AG04450 (cell line): ENCODE measurements around the gene VEGFB. TPM values are rescaled to one million over a fixed set of nuclear protein-coding genes. Genes with fewer than 3 reads are reported as not detected.

Source experiments
- CTCF ChIA-PET: fragments of 300-600, 350-600 bp; formaldehyde crosslinking; extraction: SDS; loops from one replicate; lab custom pipeline; 2022; ENCODE audit warnings: antibody characterized with exemption, inconsistent platforms; lab: Charles Lee
- POLR2A ChIA-PET: fragments of 350-600 bp; formaldehyde crosslinking; extraction: SDS; loops from one replicate; lab custom pipeline; 2021; ENCODE audit warnings: antibody characterized with exemption, inconsistent platforms; lab: Yijun Ruan, JAX
- DNase-seq: peaks from one replicate; pipeline ENCODE4 v3.0.0-alpha.2; 2011; ENCODE audit warnings: low read depth, low spot score
- H3K27ac ChIP-seq: one replicate; pipeline ENCODE4 v1.5.1; 2012; ENCODE audit warnings: low read depth, low read length, control low read depth
- H3K27me3 ChIP-seq: one replicate; pipeline ENCODE4 v1.6.0; 2012; ENCODE audit warnings: low read length; ENCODE audit not compliant: control insufficient read depth, insufficient read depth
- H3K4me3 ChIP-seq: 2 replicates; pipeline ENCODE4 v1.5.1; 2011; ENCODE audit warnings: mild to moderate bottlenecking, low read depth, low read length, control low read depth
- H3K9me3 ChIP-seq: 2 replicates; pipeline ENCODE4 v1.5.1; 2012; ENCODE audit warnings: low read length; ENCODE audit not compliant: control insufficient read depth, insufficient read depth
- polyA minus RNA-seq: library from RNA; depleted of rRNA, polyadenylated mRNA; stranded (reverse); fragments of >200 nt; gene quantifications from 2 replicates; pipeline ENCODE4 v1.2.3, GENCODE V29; 2011; rRNA and poly(A)+ RNA removed
- polyA plus RNA-seq: library from polyadenylated mRNA; depleted of rRNA; stranded (reverse); fragments of >200 nt; gene quantifications from 2 replicates; pipeline ENCODE4 v1.2.3, GENCODE V29; 2011; rRNA removed
- TF ChIP-seq, protein P1 (sequence below): IDR thresholded peaks from 2 replicates; pipeline ENCODE4 v1.5.1; 2011; ENCODE audit warnings: low read depth, low read length, control low read depth, inconsistent platforms

VEGFB gene
- 11.8 and 15.7 TPM in 2 replicates for polyA plus RNA-seq
- polyA minus RNA-seq: 11.0 and 11.8 TPM in 2 replicates

GRCh38 chr11:64233913-64234586 lies at the start of gene VEGFB:
Gene VEGFB, plus strand, starts transcription at chr11:64234584. Its CDS starts 250 bp downstream, at chr11:64234834.
- no peaks in the 10 kb centered on the region for H3K9me3 ChIP-seq
- TF ChIP-seq, protein P1, sequence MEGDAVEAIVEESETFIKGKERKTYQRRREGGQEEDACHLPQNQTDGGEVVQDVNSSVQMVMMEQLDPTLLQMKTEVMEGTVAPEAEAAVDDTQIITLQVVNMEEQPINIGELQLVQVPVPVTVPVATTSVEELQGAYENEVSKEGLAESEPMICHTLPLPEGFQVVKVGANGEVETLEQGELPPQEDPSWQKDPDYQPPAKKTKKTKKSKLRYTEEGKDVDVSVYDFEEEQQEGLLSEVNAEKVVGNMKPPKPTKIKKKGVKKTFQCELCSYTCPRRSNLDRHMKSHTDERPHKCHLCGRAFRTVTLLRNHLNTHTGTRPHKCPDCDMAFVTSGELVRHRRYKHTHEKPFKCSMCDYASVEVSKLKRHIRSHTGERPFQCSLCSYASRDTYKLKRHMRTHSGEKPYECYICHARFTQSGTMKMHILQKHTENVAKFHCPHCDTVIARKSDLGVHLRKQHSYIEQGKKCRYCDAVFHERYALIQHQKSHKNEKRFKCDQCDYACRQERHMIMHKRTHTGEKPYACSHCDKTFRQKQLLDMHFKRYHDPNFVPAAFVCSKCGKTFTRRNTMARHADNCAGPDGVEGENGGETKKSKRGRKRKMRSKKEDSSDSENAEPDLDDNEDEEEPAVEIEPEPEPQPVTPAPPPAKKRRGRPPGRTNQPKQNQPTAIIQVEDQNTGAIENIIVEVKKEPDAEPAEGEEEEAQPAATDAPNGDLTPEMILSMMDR: no peak
- peak within 1 kb of the TSS; percentile 66 for H3K4me3 ChIP-seq
- CTCF ChIA-PET: interaction anchor here (2.1 kb wide), 1 partner anchor 67 kb away, joined by 6 read pairs; no protein-coding TSS in a partner anchor
- no peaks in the 10 kb centered on the region for H3K27me3 ChIP-seq
- no peak for DNase-seq
- POLR2A ChIA-PET: no interaction called here
- H3K27ac ChIP-seq: no peak within 1 kb of the TSS

DNA sequence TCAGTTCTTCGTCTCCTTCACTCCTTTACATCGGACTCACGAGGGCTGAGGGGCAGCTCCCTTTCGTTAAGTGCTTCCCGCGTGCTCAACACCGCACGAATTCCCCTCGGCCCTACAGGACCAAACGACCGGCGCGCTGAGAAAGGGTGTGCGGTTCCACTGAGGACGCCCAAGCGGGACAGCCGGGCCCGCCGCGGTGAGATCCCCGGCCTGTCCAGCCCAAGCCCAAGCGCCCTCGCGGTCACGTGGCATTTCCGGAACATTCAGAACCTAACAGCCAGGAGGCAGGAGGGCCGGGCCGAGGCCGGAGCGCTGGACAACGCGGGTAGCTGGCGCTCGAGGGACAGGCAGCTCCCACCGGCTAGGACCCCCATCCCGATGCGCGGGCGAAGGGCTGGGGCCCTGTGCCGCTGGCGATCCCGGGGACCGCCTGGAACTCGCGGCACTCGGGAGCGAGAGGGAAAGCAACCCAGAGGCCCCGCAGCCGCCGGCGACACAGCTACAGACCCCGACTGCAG lies 49.1 kb upstream of the VEGFB start:
- POLR2A ChIA-PET: interaction anchor here (0.5 to 2.5 kb wide), 21 partner anchors 11 to 347 kb away, joined by 3 to 27 read pairs (median 4); partner anchors contain the start of genes ESRRA, FERMT3, FKBP2 and MACROD1
- Histone ChIP-seq H3K4me3 (peak overlapping the region; percentile 75), H3K27ac (peak overlapping the region; percentile 96), H3K9me3 (no peaks in the 10 kb centered on the region; the same call in 1 of the 2 replicates), H3K27me3 (no peaks in the 10 kb centered on the region)
- TF ChIP-seq, protein P1: peak; percentile 51
- no peak for DNase-seq
- CTCF ChIA-PET: interaction anchor here (0.5 to 1.5 kb wide), 10 partner anchors 10 to 408 kb away, joined by 3 to 7 read pairs (median 4); no protein-coding TSS in a partner anchor

DNA sequence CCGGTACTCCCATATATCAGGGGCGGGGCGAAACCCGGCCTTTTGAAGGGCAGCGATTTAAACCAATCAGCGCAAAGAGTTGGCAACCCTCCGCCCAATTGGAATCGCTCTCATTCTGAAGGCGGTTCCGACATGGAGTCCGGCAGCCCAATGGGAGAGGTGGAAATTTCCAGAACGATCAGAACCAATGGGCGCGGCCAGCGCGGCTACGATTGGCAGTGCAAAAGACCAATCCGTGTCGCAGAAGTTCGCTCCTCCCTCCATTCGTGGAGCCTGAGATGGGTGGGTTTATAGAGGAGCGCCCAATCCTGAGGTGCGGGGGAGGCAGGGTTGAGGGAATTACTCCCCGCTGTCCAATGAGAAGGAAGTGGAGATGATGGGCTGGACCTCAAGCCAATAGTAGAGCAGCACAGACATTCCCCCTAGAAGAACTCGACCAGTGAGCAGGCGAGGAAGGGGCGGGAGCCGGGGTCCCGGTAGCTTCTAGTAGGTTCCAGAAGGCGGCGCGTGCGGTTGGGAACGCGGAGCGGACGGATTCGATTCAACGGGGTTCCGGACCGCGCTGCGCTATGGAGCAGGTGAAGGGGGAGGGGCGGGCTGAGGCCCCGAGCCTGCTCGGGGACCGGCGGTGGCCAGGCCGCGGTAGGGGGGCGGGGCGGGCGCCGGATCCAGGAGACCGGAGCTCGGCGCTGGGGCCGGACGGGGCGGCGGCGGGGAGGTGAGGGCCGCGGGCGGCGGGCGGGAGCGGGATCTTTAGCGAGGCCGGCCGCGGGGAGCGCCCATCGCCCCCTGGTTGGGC lies 48.5 kb upstream of the VEGFB start, which contains the start of gene STIP1:
TSS of gene STIP1 (plus strand) at position 479 of the 799 bp plus-strand sequence. CDS start at position 570, 91 bp downstream.
- Histone ChIP-seq H3K9me3 (no peaks in the 10 kb centered on the region; the same call in 1 of the 2 replicates), H3K27ac (peak within 1 kb of the TSS; percentile 96), H3K27me3 (no peaks in the 10 kb centered on the region), H3K4me3 (peak within 1 kb of the TSS; percentile 75)
- DNase-seq: peak; percentile 100
- TF ChIP-seq, protein P1: peak; percentile 52
- POLR2A ChIA-PET: interaction anchor here (0.6 to 2.5 kb wide), 19 partner anchors 11 to 347 kb away, joined by 3 to 27 read pairs (median 5); partner anchors contain the start of genes ESRRA, FERMT3, FKBP2 and MACROD1
- CTCF ChIA-PET: interaction anchor here (0.5 to 1.5 kb wide), 6 partner anchors 70 to 1280 kb away, joined by 3 to 6 read pairs (median 4); no protein-coding TSS in a partner anchor

DNA sequence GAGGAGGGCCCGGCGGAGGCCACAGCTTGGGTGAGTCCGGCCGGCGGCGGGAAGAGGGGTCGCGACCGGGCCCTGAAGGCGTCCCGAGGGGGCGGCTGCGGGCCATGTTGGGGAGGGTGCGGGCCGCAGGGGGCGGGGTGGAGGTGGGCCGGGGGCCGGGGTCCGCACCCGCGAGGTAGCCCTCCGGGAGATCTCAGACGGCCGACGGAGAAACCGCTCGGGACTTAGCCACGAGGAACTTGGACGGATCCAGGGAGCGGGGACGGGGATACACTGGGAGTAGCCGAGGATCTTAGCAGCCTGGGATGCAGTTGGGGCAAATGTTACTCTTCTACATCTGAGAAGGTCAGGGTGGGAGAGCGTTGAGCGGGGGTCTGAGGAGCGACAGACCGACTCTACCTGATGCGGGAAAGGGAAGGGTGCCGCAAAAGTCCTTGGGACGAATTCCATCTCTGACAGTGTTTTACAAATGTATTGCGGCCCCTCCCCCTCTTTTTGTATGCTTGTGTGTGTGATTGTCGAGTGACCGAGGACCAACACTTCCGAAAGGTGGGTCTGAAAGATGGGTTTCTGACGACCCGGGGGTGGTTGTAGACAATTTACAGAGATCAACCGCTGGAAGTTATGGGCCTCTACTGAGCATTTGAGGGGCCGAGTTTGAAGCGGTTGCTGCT lies 47.8 kb upstream of the VEGFB start:
- ChIA-PET CTCF (interaction anchor here (0.6 to 1.5 kb wide), 2 partner anchors 118 to 1281 kb away, joined by 4 read pairs; no protein-coding TSS in a partner anchor), POLR2A (interaction anchor here (0.6 to 2.5 kb wide), 9 partner anchors 10 to 348 kb away, joined by 3 to 27 read pairs (median 7); partner anchors contain the start of genes FERMT3, MACROD1, PRDX5 and RCOR2)
- no peak overlapping the region for H3K4me3 ChIP-seq
- no peak for DNase-seq
- peak overlapping the region; percentile 31 for H3K27ac ChIP-seq
- H3K9me3 ChIP-seq: no peaks in the 10 kb centered on the region; the same call in 1 of the 2 replicates
- TF ChIP-seq, protein P1: no peak
- H3K27me3 ChIP-seq: no peaks in the 10 kb centered on the region
